ENCODE data around the gene CRX. TPM values are rescaled to one million over a fixed set of nuclear protein-coding genes. Genes with fewer than 3 reads are reported as not detected.
A peak's percentile ranks its signal among the peaks of the same experiment; 100 is the strongest.
"Not testable (repeated sequence)": the region's sequence is repeated elsewhere in the genome, so short reads cannot be mapped to it uniquely, and the experiment has no call there.

CRX gene
- total RNA-seq, 2 experiments from 2014 or later = not detected

GRCh38 chr19:47813995-47814328, 7.8 kb upstream of the CRX start:
- H3K27me3 Mint-ChIP-seq = peaks cover 6% of the 10 kb centered on the region
- H3K4me3 Mint-ChIP-seq = no peak overlapping the region
- ATAC-seq (no peak), DNase-seq (no peak)
- H3K4me1 Mint-ChIP-seq = no peaks in the 10 kb centered on the region
- no peaks in the 10 kb centered on the region for H3K9me3 Mint-ChIP-seq (ENCODE audit: low read depth)
- no peaks in the 10 kb centered on the region for H3K36me3 Mint-ChIP-seq
- CTCF ChIA-PET = interaction anchor here (0.6 to 1.4 kb wide), 4 partner anchors 12 to 654 kb away, joined by 3 to 4 read pairs (median 4); no protein-coding TSS in a partner anchor
- H3K27ac Mint-ChIP-seq = no peak overlapping the region

- H3K4me3 Mint-ChIP-seq; H3K4me1 Mint-ChIP-seq; H3K9me3 Mint-ChIP-seq (ENCODE audit: low read depth); ATAC-seq; H3K36me3 Mint-ChIP-seq; DNase-seq; H3K27ac Mint-ChIP-seq: not testable (repeated sequence)
- CTCF ChIA-PET = interaction anchor here (1.0 kb wide), 1 partner anchor 39 kb away, joined by 3 read pairs; no protein-coding TSS in a partner anchor
- H3K27me3 Mint-ChIP-seq = peaks cover 26% of the 10 kb centered on the region
Observed at GRCh38 chr19:47816270-47816669, 5.5 kb upstream of the CRX start.

- DNase-seq; H3K4me3 Mint-ChIP-seq; H3K4me1 Mint-ChIP-seq; H3K27ac Mint-ChIP-seq; H3K36me3 Mint-ChIP-seq; ATAC-seq; CTCF ChIA-PET; H3K9me3 Mint-ChIP-seq (ENCODE audit: low read depth): not testable (repeated sequence)
- H3K27me3 Mint-ChIP-seq = peaks cover 31% of the 10 kb centered on the region
Observed at GRCh38 chr19:47818221-47818620, 3.5 kb upstream of the CRX start.

- H3K4me3 Mint-ChIP-seq = no peak overlapping the region
- no peak for ATAC-seq
- H3K27me3 Mint-ChIP-seq = peaks cover 31% of the 10 kb centered on the region
- DNase-seq = no peak
- H3K4me1 Mint-ChIP-seq = no peaks in the 10 kb centered on the region
- H3K9me3 Mint-ChIP-seq (ENCODE audit: low read depth) = no peaks in the 10 kb centered on the region
- H3K27ac Mint-ChIP-seq = peak overlapping the region; percentile 8
- H3K36me3 Mint-ChIP-seq = no peaks in the 10 kb centered on the region
- CTCF ChIA-PET = no interaction called here
Observed at GRCh38 chr19:47819858-47820257, 1.9 kb upstream of the CRX start.

DNA sequence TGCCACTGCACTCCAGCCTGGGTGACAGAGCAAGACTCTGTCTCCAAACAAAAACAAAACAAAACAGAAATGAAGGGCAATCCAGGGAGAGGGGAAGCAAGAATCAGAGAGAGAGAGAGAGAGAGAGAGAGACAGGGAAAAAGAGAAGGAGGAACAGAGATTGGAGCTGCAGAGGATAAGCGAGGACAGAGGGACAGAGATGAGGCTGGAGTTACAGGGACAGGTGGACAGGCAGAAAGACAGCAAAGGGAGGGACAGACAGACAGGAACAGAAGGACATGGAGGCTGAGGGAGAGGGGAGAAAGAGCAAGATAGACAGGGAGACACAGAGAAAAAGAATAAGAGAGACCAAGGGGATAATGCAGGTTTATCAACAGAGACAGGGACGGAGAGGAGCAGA, 1.3 kb upstream of the CRX start:
- CTCF ChIA-PET = no interaction called here
- Mint-ChIP-seq H3K27me3 (peaks cover 31% of the 10 kb centered on the region), H3K36me3 (no peaks in the 10 kb centered on the region), H3K4me1 (no peaks in the 10 kb centered on the region), H3K9me3 (ENCODE audit: low read depth) (no peaks in the 10 kb centered on the region), H3K27ac (no peak overlapping the region), H3K4me3 (no peak overlapping the region)
- DNase-seq (no peak), ATAC-seq (no peak)

GRCh38 chr19:47824396-47824795, 2.7 kb downstream of the CRX start:
- peaks cover 25% of the 10 kb centered on the region for H3K27me3 Mint-ChIP-seq
- no peaks in the 10 kb centered on the region for H3K4me1 Mint-ChIP-seq
- H3K36me3 Mint-ChIP-seq = no peaks in the 10 kb centered on the region
- CTCF ChIA-PET = no interaction called here
- no peak overlapping the region for H3K4me3 Mint-ChIP-seq
- no peak overlapping the region for H3K27ac Mint-ChIP-seq
- no peaks in the 10 kb centered on the region for H3K9me3 Mint-ChIP-seq (ENCODE audit: low read depth)
- ATAC-seq (no peak), DNase-seq (no peak)

- ATAC-seq = no peak
- Mint-ChIP-seq H3K27ac (no peak overlapping the region), H3K4me1 (no peaks in the 10 kb centered on the region), H3K4me3 (no peak overlapping the region), H3K9me3 (ENCODE audit: low read depth) (no peaks in the 10 kb centered on the region), H3K36me3 (no peaks in the 10 kb centered on the region), H3K27me3 (peaks cover 4% of the 10 kb centered on the region)
- DNase-seq = no peak
- CTCF ChIA-PET = interaction anchor here (1.7 kb wide), 1 partner anchor 42 kb away, joined by 6 read pairs; no protein-coding TSS in a partner anchor
Observed at GRCh38 chr19:47826800-47827199, 5.1 kb downstream of the CRX start.

GRCh38 chr19:47832723-47833122, 11.0 kb downstream of the CRX start:
- no peak for ATAC-seq
- DNase-seq = no peak
- Mint-ChIP-seq H3K27me3 (no peaks in the 10 kb centered on the region), H3K4me1 (no peaks in the 10 kb centered on the region), H3K4me3 (no peak overlapping the region), H3K27ac (no peak overlapping the region), H3K9me3 (ENCODE audit: low read depth) (no peaks in the 10 kb centered on the region), H3K36me3 (no peaks in the 10 kb centered on the region)
- CTCF ChIA-PET = interaction anchor here (0.6 to 0.7 kb wide), 2 partner anchors 10 to 369 kb away, joined by 3 read pairs; no protein-coding TSS in a partner anchor

DNA sequence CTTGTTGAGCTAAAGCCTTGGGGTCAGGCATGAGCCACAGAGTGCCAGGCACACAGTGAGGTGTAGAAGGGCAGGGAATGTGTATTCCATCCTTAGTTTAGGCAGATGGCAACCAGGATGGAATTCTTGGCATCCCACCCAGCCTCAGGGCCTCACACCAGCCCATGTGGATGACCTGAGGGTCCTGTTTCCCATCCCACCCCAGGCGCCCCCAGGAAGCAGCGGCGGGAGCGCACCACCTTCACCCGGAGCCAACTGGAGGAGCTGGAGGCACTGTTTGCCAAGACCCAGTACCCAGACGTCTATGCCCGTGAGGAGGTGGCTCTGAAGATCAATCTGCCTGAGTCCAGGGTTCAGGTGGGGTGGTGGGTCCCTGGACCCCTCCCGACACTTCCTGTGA, 14.3 kb downstream of the CRX start:
- Mint-ChIP-seq H3K4me1 (no peaks in the 10 kb centered on the region), H3K36me3 (no peaks in the 10 kb centered on the region), H3K4me3 (no peak overlapping the region), H3K27me3 (no peaks in the 10 kb centered on the region), H3K27ac (no peak overlapping the region), H3K9me3 (ENCODE audit: low read depth) (no peaks in the 10 kb centered on the region)
- ATAC-seq (no peak), DNase-seq (no peak)
- CTCF ChIA-PET = no interaction called here

- Mint-ChIP-seq H3K27ac (no peak overlapping the region), H3K4me1 (no peaks in the 10 kb centered on the region), H3K27me3 (peaks cover 9% of the 10 kb centered on the region), H3K9me3 (ENCODE audit: low read depth) (no peaks in the 10 kb centered on the region), H3K4me3 (no peak overlapping the region), H3K36me3 (no peaks in the 10 kb centered on the region)
- DNase-seq = no peak
- CTCF ChIA-PET = no interaction called here
- no peak for ATAC-seq
Observed at GRCh38 chr19:47839411-47839810, 17.7 kb downstream of the CRX start.

DNA sequence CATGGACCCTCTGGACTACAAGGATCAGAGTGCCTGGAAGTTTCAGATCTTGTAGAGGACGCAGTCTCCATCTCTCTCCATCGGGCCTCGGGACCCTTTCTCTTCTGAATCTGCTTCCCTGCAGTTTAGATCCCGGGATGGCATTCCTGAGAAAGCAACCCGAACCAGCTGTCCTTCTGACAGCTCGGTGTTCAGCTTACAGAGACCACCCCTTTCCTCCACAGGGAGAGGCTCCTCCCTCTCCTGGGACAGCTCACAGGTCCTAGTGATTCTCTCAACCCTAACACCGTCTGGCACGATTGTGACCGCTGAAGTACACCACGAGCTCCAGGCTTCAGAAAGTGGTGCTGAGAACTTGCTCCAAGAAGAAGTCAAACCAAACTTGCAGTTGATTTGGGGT, 18.2 kb downstream of the CRX start:
- peaks cover 9% of the 10 kb centered on the region for H3K27me3 Mint-ChIP-seq
- H3K4me3 Mint-ChIP-seq = no peak overlapping the region
- no peak for DNase-seq
- no peaks in the 10 kb centered on the region for H3K36me3 Mint-ChIP-seq
- H3K9me3 Mint-ChIP-seq (ENCODE audit: low read depth) = no peaks in the 10 kb centered on the region
- no peak overlapping the region for H3K27ac Mint-ChIP-seq
- ATAC-seq = no peak
- CTCF ChIA-PET = no interaction called here
- no peaks in the 10 kb centered on the region for H3K4me1 Mint-ChIP-seq

GRCh38 chr19:47842941-47843340, 21.2 kb downstream of the CRX start:
- Mint-ChIP-seq H3K9me3 (ENCODE audit: low read depth) (no peaks in the 10 kb centered on the region), H3K36me3 (no peaks in the 10 kb centered on the region), H3K27me3 (peaks cover 9% of the 10 kb centered on the region), H3K27ac (no peak overlapping the region), H3K4me3 (no peak overlapping the region), H3K4me1 (no peaks in the 10 kb centered on the region)
- DNase-seq = no peak
- CTCF ChIA-PET = no interaction called here
- no peak for ATAC-seq

DNA sequence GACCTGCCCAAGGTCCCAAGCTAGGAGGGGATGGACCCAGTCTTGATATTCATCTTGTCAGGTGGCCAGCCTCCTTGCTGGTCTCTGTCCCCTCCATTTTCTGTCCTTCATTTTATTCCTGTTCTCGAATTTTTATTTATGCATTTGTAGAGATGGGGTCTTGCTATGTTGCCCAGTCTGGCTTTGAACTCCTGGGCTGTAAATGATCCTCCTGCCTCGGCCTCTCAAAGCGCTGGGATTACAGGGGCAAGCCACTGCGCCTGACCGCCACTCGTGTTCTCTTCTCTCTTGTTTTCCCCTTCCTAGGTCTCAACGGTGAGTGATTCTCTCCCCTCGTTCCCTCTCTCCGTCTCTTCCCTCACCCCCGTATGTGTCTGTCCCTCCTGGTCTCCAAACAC, 26.7 kb downstream of the CRX start:
- Mint-ChIP-seq H3K4me1 (peaks cover 5% of the 10 kb centered on the region), H3K27me3 (peaks cover 28% of the 10 kb centered on the region), H3K36me3 (no peaks in the 10 kb centered on the region), H3K9me3 (ENCODE audit: low read depth) (no peaks in the 10 kb centered on the region), H3K27ac (no peak overlapping the region), H3K4me3 (no peak overlapping the region)
- ATAC-seq (no peak), DNase-seq (no peak)
- CTCF ChIA-PET = interaction anchor here (1.9 to 2.3 kb wide), 2 partner anchors 15 to 20 kb away, joined by 9 to 11 read pairs; no protein-coding TSS in a partner anchor

DNA sequence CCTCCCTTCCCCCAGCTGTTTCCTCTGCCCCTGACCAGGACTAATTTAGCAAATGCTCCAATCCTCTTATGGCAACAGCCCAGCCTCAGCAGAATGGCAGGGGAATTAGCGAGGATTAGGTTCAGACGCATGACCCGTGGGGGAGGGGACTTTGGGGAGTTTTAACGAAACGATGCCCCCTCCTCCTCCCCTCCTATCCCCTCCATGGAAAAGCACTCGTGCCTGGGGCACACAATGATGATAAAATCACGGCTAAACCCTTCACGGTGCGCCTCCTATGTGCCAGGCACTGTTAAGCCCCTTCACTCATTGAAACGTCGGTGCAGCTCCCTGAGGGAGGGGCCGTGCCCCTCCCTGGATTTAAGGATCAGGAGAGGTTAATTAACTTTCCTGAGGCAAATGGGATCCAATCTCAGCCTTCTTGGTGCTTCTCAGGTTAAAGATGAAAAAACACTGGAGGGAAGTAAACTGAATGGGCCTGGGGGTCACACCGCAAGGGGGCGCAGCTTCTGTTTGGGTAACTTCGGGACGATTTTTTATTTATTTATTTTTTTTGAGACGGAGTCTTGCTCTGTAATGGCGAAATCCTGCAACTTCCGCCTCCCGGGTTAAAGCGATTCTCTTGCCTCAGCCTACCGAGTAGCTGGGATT, 27.2 kb downstream of the CRX start:
- no peaks in the 10 kb centered on the region for H3K36me3 Mint-ChIP-seq
- ATAC-seq (no peak), DNase-seq (peak; percentile 46)
- H3K27me3 Mint-ChIP-seq = peaks cover 30% of the 10 kb centered on the region
- H3K4me3 Mint-ChIP-seq = no peak overlapping the region
- H3K4me1 Mint-ChIP-seq = peaks cover 5% of the 10 kb centered on the region
- CTCF ChIA-PET = interaction anchor here (0.8 to 2.3 kb wide), 4 partner anchors 9 to 48 kb away, joined by 3 to 11 read pairs (median 6); no protein-coding TSS in a partner anchor
- no peaks in the 10 kb centered on the region for H3K9me3 Mint-ChIP-seq (ENCODE audit: low read depth)
- no peak overlapping the region for H3K27ac Mint-ChIP-seq
